Adrenal gland (tissue), 5 donors: ENCODE measurements around the gene SPAG17.

Source experiments
- POLR2A ChIP-seq, 2 donors: fragments of 450-650 bp; IDR thresholded peaks; one replicate each; pipeline ENCODE4 v1.6.1; 2017; ENCODE audit warnings: antibody characterized with exemption in 2 of 2, mild to moderate bottlenecking in 2 of 2, moderate library complexity in 1 of 2
- TF ChIP-seq, protein P1 (sequence below), 6 experiments: fragments of 450-650 bp in 4 of 6; fragments of 200-600 bp in 2 of 6; sonication (generic) in 1 of 6; IDR thresholded peaks; 1 replicate in 5 of 6; 2 replicates in 1 of 6; pipeline versions ENCODE4 v1.5.1 to v1.8.0; 2016 to 2021; ENCODE audit warnings: antibody characterized with exemption in 6 of 6, mild to moderate bottlenecking in 2 of 6, moderate library complexity in 1 of 6
- donor health status: DM: no; HTN: no; CAD: no.

DNA sequence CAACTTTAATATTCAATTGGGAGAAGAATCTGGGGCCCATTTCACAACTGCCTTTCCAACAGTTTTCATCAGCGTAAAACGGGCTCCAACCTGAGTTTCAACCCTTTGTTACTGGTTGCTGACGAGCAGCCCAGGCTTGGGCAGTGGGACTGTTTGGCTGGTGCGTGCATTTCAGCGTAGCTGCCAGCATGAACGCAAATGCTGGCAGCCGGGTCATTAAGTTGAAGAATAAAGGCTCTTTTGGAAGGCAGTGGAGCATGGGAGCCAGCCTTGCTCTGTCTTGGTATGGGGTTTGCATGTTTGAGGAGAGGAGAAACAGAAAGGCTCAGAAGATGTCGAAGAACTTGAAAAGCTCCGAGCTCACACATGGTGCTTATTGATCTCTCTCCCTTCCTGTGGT is 214.8 kb downstream of the SPAG17 start:
- TF ChIP-seq, protein P1, sequence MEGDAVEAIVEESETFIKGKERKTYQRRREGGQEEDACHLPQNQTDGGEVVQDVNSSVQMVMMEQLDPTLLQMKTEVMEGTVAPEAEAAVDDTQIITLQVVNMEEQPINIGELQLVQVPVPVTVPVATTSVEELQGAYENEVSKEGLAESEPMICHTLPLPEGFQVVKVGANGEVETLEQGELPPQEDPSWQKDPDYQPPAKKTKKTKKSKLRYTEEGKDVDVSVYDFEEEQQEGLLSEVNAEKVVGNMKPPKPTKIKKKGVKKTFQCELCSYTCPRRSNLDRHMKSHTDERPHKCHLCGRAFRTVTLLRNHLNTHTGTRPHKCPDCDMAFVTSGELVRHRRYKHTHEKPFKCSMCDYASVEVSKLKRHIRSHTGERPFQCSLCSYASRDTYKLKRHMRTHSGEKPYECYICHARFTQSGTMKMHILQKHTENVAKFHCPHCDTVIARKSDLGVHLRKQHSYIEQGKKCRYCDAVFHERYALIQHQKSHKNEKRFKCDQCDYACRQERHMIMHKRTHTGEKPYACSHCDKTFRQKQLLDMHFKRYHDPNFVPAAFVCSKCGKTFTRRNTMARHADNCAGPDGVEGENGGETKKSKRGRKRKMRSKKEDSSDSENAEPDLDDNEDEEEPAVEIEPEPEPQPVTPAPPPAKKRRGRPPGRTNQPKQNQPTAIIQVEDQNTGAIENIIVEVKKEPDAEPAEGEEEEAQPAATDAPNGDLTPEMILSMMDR (IDR thresholded peaks at IDR 0.05), result no peak
- no peak for TF ChIP-seq POLR2A (IDR thresholded peaks at IDR 0.05)
